GM19397 (cell line): Measurements from ENCODE around the gene ZNF101.

Experiments used
- ATAC-seq: cut with Tn5 transposase; IDR thresholded peaks from one replicate; pipeline ENCODE4 v1.9.1; 2021; ENCODE audit warnings: mild to moderate bottlenecking, moderate library complexity; ENCODE audit not compliant: unreplicated experiment

The ZNF101 gene

GRCh38 chr19:19637523-19638251, 31.0 kb upstream of the ZNF101 start:
- no peak for ATAC-seq

GRCh38 chr19:19642506-19643157, 26.0 kb upstream of the ZNF101 start:
- ATAC-seq, result no peak

- peak; percentile 79 for ATAC-seq
Measured at GRCh38 chr19:19643158-19644053, 25.2 kb upstream of the ZNF101 start, which contains the start of gene GMIP. Gene GMIP, minus strand, starts transcription at chr19:19643657. Its CDS starts 128 bp downstream, at chr19:19643529.

GRCh38 chr19:19644054-19644388, 24.6 kb upstream of the ZNF101 start:
- no peak for ATAC-seq

- ATAC-seq, result no peak
Measured at GRCh38 chr19:19645233-19645870, 23.3 kb upstream of the ZNF101 start.

- no peak for ATAC-seq
Measured at GRCh38 chr19:19647037-19647835, 21.4 kb upstream of the ZNF101 start.

- ATAC-seq, result no peak
Measured at GRCh38 chr19:19649155-19649554, 19.5 kb upstream of the ZNF101 start.

GRCh38 chr19:19649580-19649995, 19.1 kb upstream of the ZNF101 start:
- no peak for ATAC-seq

GRCh38 chr19:19650331-19650730, 18.3 kb upstream of the ZNF101 start:
- no peak for ATAC-seq

- ATAC-seq, result no peak
Measured at GRCh38 chr19:19651076-19651475, 17.6 kb upstream of the ZNF101 start.

GRCh38 chr19:19652482-19653295, 15.9 kb upstream of the ZNF101 start:
- no peak for ATAC-seq

GRCh38 chr19:19653597-19654147, 15.0 kb upstream of the ZNF101 start:
- no peak for ATAC-seq

- ATAC-seq, result no peak
Measured at GRCh38 chr19:19654441-19654840, 14.2 kb upstream of the ZNF101 start.

- ATAC-seq, result no peak
Measured at GRCh38 chr19:19655051-19655594, 13.5 kb upstream of the ZNF101 start.

GRCh38 chr19:19655641-19656343, 12.8 kb upstream of the ZNF101 start:
- no peak for ATAC-seq

GRCh38 chr19:19656451-19657396, 11.9 kb upstream of the ZNF101 start:
- ATAC-seq, result no peak

GRCh38 chr19:19657397-19657783, 11.2 kb upstream of the ZNF101 start:
- no peak for ATAC-seq
